H9 (cell line): ENCODE data around the gene RGS14. TPM values are rescaled to one million over a fixed set of nuclear protein-coding genes. Genes with fewer than 3 reads are reported as not detected.

Experiments
- DNase-seq: peaks from one replicate; pipeline ENCODE4 v3.0.0-alpha.2; 2017
- H2AFZ ChIP-seq: one replicate; pipeline ENCODE4 v1.6.1; 2013; ENCODE audit warnings: mild to moderate bottlenecking, low read length, control low read depth, moderate library complexity
- H2AK5ac ChIP-seq: 2 replicates; pipeline ENCODE4 v1.6.1; 2013; ENCODE audit warnings: low read length, control low read depth, mixed read lengths; ENCODE audit not compliant: insufficient read length
- H2BK120ac ChIP-seq: one replicate; pipeline ENCODE4 v1.6.1; 2013; ENCODE audit warnings: low read depth, mild to moderate bottlenecking, low read length, control low read depth, inconsistent platforms; ENCODE audit not compliant: poor library complexity, severe bottlenecking
- H2BK12ac ChIP-seq: 2 replicates; pipeline ENCODE4 v1.6.1; 2013; ENCODE audit warnings: low read length, control low read depth, mixed read lengths, low read depth; ENCODE audit not compliant: insufficient read length
- H2BK15ac ChIP-seq: 2 replicates; pipeline ENCODE4 v1.6.1; 2013; ENCODE audit warnings: low read depth, low read length, control low read depth
- H2BK20ac ChIP-seq: one replicate; pipeline ENCODE4 v1.6.1; 2013; ENCODE audit warnings: low read depth, mild to moderate bottlenecking, low read length, control low read depth, inconsistent platforms; ENCODE audit not compliant: poor library complexity, severe bottlenecking
- H2BK5ac ChIP-seq: 2 replicates; pipeline ENCODE4 v1.6.1; 2013; ENCODE audit warnings: low read length, control low read depth, mixed read lengths; ENCODE audit not compliant: insufficient read length
- H3K14ac ChIP-seq: 2 replicates; pipeline ENCODE4 v1.6.1; 2013; ENCODE audit warnings: low read length, control low read depth; ENCODE audit not compliant: insufficient read depth
- H3K18ac ChIP-seq: 2 replicates; pipeline ENCODE4 v1.6.1; 2013; ENCODE audit warnings: low read depth, mild to moderate bottlenecking, mixed read lengths, low read length, control low read depth; ENCODE audit not compliant: insufficient read length
- H3K23ac ChIP-seq: 2 replicates; pipeline ENCODE4 v1.6.1; 2013; ENCODE audit warnings: low read length, control low read depth, mixed read lengths, low read depth; ENCODE audit not compliant: insufficient read length
- H3K23me2 ChIP-seq: 2 replicates; pipeline ENCODE4 v1.6.1; 2013; ENCODE audit warnings: low read depth, mild to moderate bottlenecking, mixed read lengths, low read length, control low read depth; ENCODE audit not compliant: insufficient read length, poor library complexity, severe bottlenecking
- H3K27ac ChIP-seq: 2 replicates; pipeline ENCODE4 v1.5.1; 2013; ENCODE audit warnings: low read length, control low read depth, mixed read lengths, low read depth; ENCODE audit not compliant: insufficient read length
- H3K27me3 ChIP-seq: 2 replicates; pipeline ENCODE4 v1.6.1; 2013; ENCODE audit warnings: low read length, control low read depth, inconsistent platforms; ENCODE audit not compliant: insufficient read depth
- H3K4ac ChIP-seq: 2 replicates; pipeline ENCODE4 v1.6.1; 2013; ENCODE audit warnings: low read depth, mild to moderate bottlenecking, control low read depth, inconsistent platforms, low read length, moderate library complexity
- H3K4me1 ChIP-seq: 2 replicates; pipeline ENCODE4 v1.6.1; 2013; ENCODE audit warnings: low read length, control low read depth, inconsistent platforms; ENCODE audit not compliant: insufficient read depth
- H3K4me2 ChIP-seq: 2 replicates; pipeline ENCODE4 v1.6.1; 2013; ENCODE audit warnings: low read length, control low read depth, mixed read lengths; ENCODE audit not compliant: insufficient read length, insufficient read depth
- H3K56ac ChIP-seq: 2 replicates; pipeline ENCODE4 v1.6.1; 2013; ENCODE audit warnings: low read depth, mild to moderate bottlenecking, mixed read lengths, low read length, control low read depth; ENCODE audit not compliant: insufficient read length
- H3K79me1 ChIP-seq: 2 replicates; pipeline ENCODE4 v1.6.1; 2013; ENCODE audit warnings: low read depth, mild to moderate bottlenecking, moderate library complexity, low read length, control low read depth, inconsistent platforms; ENCODE audit not compliant: insufficient read depth, poor library complexity, severe bottlenecking
- H3K79me2 ChIP-seq: 2 replicates; pipeline ENCODE4 v1.6.1; 2013; ENCODE audit warnings: low read length, control low read depth, inconsistent platforms; ENCODE audit not compliant: insufficient read depth
- H3K9ac ChIP-seq: 2 replicates; pipeline ENCODE4 v1.6.1; 2013; ENCODE audit warnings: low read length, control low read depth, mixed read lengths; ENCODE audit not compliant: insufficient read length; ENCODE audit errors: extremely low read depth
- H3K9me3 ChIP-seq: one replicate; pipeline ENCODE4 v1.6.1; 2013; ENCODE audit warnings: low read depth, low read length, inconsistent platforms; ENCODE audit not compliant: control insufficient read depth
- H3T11ph ChIP-seq: one replicate; pipeline ENCODE4 v1.6.1; 2013; ENCODE audit warnings: mild to moderate bottlenecking, low read length, control low read depth, inconsistent platforms
- H4K20me1 ChIP-seq: one replicate; pipeline ENCODE4 v1.6.1; 2013; ENCODE audit not compliant: control insufficient read depth, insufficient read length, insufficient read depth
- H4K5ac ChIP-seq: 2 replicates; pipeline ENCODE4 v1.6.1; 2013; ENCODE audit warnings: low read depth, mild to moderate bottlenecking, mixed read lengths, low read length, control low read depth; ENCODE audit not compliant: insufficient read length
- H4K8ac ChIP-seq: replicated peaks from 2 replicates; pipeline ENCODE4 v1.6.1; 2013; ENCODE audit warnings: low read length, control low read depth, mixed read lengths, low read depth; ENCODE audit not compliant: insufficient read length
- H4K91ac ChIP-seq: 2 replicates; pipeline ENCODE4 v1.6.1; 2013; ENCODE audit warnings: low read depth, mild to moderate bottlenecking, moderate library complexity, mixed read lengths, low read length, control low read depth; ENCODE audit not compliant: insufficient read length
- H3K27ac Mint-ChIP-seq, 3 experiments: 2 replicates in 2 of 3; 3 replicates in 1 of 3; pipeline ENCODE4 v1.8.0; 2020 to 2021; ENCODE audit warnings: mixed read lengths in 3 of 3, mild to moderate bottlenecking in 1 of 3, moderate library complexity in 1 of 3
- H3K27me3 Mint-ChIP-seq: 2 replicates; pipeline ENCODE4 v1.8.0; 2021; ENCODE audit warnings: low read depth, mild to moderate bottlenecking, moderate library complexity, mixed read lengths
- H3K36me3 Mint-ChIP-seq, 3 experiments: 2 replicates in 2 of 3; 3 replicates in 1 of 3; pipeline ENCODE4 v1.8.0; 2020 to 2021; ENCODE audit warnings: low read depth in 3 of 3, mixed read lengths in 3 of 3; ENCODE audit not compliant: insufficient read depth in 1 of 3
- H3K4me1 Mint-ChIP-seq, 2 experiments: 2 replicates each; pipeline ENCODE4 v1.8.0; 2020; ENCODE audit warnings: mixed read lengths in 2 of 2
- H3K4me3 Mint-ChIP-seq, 2 experiments: 2 replicates in 1 of 2; 3 replicates in 1 of 2; pipeline ENCODE4 v1.8.0; 2020 to 2021; ENCODE audit warnings: mild to moderate bottlenecking in 2 of 2, mixed read lengths in 2 of 2, moderate library complexity in 1 of 2
- H3K9me3 Mint-ChIP-seq, 2 experiments: 2 replicates in 1 of 2; 3 replicates in 1 of 2; pipeline ENCODE4 v1.8.0; 2020; ENCODE audit warnings: mild to moderate bottlenecking in 2 of 2, mixed read lengths in 2 of 2, moderate library complexity in 1 of 2
- CTCF ChIP-seq: fragments of 200-600 bp; sonication (generic); conservative IDR thresholded peaks from 3 replicates; pipeline ENCODE4 v1.8.0; 2021; ENCODE audit warnings: antibody characterized with exemption, mild to moderate bottlenecking
- WGBS: extraction: QIAGEN DNeasy Blood & Tissue Kit; methylation state at CpG from one replicate; pipeline ENCODE4 v1.1.7; 2013; ENCODE audit warnings: missing lambda C conversion rate, low lambda C conversion rate, mixed read lengths; ENCODE audit not compliant: insufficient read length; ENCODE audit errors: extremely low coverage; 5-methylcytosine and 5-hydroxymethylcytosine counted together
- total RNA-seq: library from RNA; stranded (reverse); gene quantifications from 2 replicates; pipeline ENCODE4 v1.2.1, GENCODE V29; 2021

Gene RGS14
- total RNA-seq, 1 experiment from 2014 or later, result 12.3 TPM

DNA sequence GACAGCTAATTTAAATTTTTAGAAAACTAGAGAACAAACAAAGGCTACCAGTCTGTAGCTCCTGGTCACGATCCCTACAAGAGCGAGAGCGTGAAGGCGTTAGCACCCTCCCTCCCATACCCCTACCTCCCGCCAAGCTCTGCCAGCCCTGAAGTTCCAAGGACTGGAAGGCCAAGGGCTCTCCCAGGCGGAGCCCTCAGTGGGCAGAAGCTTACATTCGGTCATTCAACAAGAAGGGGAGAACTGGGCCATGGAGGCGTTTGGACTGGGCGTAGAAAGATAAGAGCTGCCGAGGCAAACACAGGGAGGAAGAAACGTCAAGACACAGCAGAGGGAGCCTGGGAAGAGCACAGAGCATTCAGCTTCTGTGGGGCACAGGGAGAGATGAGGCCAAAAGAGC lies 49.0 kb upstream of the RGS14 start:
- Histone ChIP-seq H4K91ac (no peak overlapping the region), H3K27ac (no peak overlapping the region), H3K4ac (no peak overlapping the region), H2BK20ac (no peak overlapping the region), H3K9ac (no peak overlapping the region), H3K27me3 (no peaks in the 10 kb centered on the region), H3T11ph (no peak overlapping the region), H2BK15ac (no peak overlapping the region), H4K5ac (no peak overlapping the region), H3K56ac (no peak overlapping the region), H4K8ac (no peak overlapping the region), H3K9me3 (no peaks in the 10 kb centered on the region), H3K14ac (no peak overlapping the region), H2AK5ac (no peak overlapping the region), H2BK120ac (no peak overlapping the region), H3K4me1 (no peaks in the 10 kb centered on the region), H3K18ac (no peak overlapping the region), H3K79me1 (no peaks in the 10 kb centered on the region), H3K23me2 (peaks cover 19% of the 10 kb centered on the region), H2AFZ (no peak overlapping the region), H2BK5ac (no peak overlapping the region), H3K79me2 (peaks cover 9% of the 10 kb centered on the region; the same call in 1 of the 2 replicates), H2BK12ac (no peak overlapping the region), H3K4me2 (no peak overlapping the region), H4K20me1 (peaks cover 5% of the 10 kb centered on the region), H3K23ac (no peak overlapping the region)
- TF ChIP-seq CTCF, result no peak
- WGBS, result no CpG with 5 or more reads among the region's 11 CpGs
- DNase-seq, result no peak
- Mint-ChIP-seq H3K9me3 (no peaks in the 10 kb centered on the region), H3K27me3 (no peaks in the 10 kb centered on the region; the same call in 1 of the 2 replicates), H3K27ac (no peak overlapping the region; a peak in 1 of 7 replicates), H3K4me3 (no peak overlapping the region), H3K36me3 (peaks cover 23 to 33% (median 31%) of the 10 kb centered on the region in 3 experiments), H3K4me1 (peaks cover 23 to 32% of the 10 kb centered on the region in 2 experiments)
